Head of caudate nucleus (tissue), 42 donors: ENCODE results near the gene RNU1-2.
A peak's percentile ranks its signal among the peaks of the same experiment; 100 is the strongest.
"Not testable (repeated sequence)": the region's sequence is repeated elsewhere in the genome, so short reads cannot be mapped to it uniquely, and the experiment has no call there.

Source experiments
- DNase-seq, 42 donors: peaks; one replicate each; pipeline versions ENCODE4 v3.0.0 to v3.0.0-alpha.2; 2020 to 2021; ENCODE audit warnings: mixed read lengths in 7 of 42
- intact Hi-C: fragments of 100-400 bp; cut with DNase I; formaldehyde crosslinking; loops from one replicate; pipeline ENCODE4 v1.15.0; 2022

RNU1-2 gene

DNA sequence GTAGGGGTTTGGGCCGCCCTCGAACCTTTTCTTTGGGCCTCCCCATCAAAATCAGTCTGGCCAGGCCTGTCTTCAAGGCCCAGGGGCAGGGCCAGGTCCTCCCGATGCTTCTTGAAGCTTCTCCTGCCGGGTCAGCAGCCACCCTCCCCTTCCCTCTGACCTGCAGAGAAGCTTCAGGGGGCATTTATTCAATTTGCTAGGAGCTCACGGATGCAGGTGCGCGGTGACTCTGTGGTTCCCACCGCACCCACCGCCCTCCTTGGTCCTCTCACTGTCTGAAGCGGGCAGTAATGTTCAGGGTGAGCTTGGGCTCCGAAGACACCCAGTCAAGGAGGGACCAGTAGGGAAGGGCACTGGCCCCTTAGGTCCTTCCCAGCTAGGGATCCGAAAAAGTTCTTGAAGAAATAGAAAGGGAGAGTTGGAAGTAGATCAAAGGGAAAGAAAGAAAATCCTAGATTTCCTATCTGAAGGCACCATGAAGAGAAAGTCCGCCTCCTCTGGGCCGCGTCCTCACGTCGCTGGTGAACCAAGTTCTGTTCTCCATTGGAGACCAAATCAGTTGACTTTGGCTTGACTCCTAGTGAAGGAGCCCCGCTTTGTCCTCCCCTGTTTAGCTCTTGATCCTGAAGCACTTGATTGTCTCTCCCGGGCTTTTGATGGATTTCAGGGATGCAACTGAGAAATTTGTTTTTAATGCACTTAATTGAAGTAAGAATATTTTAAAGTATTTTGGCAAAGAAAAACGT is 8.7 kb upstream of the RNU1-2 start:
- no peak for DNase-seq

DNA sequence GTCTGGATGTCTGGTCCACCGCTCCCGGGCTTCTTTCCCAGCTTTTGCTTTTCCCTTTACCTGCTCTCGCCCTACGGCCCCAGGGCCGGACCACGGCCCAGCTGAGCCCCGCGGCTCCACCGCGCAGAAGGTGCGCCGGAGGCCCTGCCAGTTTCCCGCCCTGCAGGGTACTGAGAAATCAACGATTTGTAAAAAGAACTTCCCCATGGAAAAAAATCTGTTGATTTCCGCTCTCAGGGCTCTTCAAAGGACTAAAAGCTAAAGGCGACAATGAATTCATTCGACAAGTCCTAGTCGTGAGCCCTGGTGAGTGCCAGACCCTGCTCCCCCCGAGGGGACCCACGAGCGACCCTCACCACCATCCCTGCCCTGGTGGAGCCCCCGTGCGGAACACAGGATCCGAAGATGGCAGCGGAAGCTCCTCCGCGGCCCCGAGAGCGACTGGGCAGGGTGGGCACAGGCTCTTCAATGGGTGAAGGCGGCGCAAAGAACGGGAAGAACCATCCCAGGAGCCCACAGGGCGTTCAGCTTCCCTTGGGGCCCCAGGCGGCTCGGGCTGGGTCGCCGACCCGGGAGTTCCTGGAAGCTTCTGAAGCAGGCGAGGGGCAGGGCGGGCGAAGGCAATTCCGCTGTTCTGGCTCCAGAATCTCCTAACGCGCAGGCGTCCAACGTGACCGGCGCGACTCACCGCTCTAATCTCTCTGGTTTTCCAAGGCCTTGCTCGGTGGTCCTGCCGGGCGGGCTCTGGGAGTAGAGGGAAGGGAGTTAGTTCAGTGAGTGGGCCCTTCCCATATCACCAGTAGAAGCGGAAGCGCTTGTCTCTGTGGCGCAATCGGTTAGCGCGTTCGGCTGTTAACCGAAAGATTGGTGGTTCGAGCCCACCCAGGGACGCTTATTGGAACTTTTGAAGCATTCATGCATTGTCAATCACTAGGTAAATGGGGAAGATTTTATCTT is 6.6 kb upstream of the RNU1-2 start:
- peak; percentile 43 to 94 (median 80) for DNase-seq
- intact Hi-C loops: no loop called here

More for the DNA sequence above, 8.7 kb upstream of the RNU1-2 start:
- intact Hi-C loops: no loop called here

DNA sequence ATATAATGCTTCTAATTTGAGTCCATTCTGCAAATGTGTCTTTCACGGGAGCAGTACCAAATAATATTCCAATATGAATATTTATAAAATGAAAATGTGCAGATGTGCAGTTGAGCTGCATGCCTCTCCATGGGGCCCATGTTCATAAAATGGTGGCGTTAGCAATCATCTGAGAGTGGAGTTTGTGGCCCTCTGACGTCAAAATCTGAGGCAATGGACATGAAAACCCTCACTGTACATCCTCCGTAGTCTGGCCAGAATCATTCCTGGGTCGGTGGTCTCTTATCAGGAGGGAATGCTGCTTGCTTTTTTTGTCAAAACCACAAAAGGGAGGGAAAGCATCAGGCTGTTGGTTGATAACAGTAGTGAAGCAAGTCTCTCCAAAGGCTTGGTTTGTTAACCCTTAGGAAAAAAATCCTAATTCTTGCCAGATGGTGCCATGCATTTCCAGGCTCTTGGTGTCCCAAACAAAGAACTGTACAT is 5.2 kb upstream of the RNU1-2 start:
- intact Hi-C loops, DNase-seq: not testable (repeated sequence)

DNA sequence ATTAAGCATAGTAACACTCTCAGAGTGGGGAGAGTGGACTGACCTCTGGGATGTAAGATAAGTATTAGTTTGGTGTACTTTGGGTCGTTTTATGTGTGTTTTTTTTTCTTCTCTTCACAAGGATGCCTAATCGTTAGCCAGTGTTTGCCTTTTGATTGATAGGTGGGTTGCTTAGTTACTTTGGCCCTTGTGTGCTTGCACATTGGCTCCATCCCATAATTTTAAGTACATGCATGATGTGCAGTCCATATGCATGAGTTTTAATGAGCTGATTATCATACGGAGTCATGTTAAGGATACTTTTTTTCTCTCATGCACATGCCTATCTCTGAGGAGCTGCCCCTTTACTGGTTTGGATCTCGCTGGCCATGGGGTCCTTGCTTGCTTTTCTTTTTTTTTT is 4.7 kb upstream of the RNU1-2 start:
- DNase-seq, intact Hi-C loops: not testable (repeated sequence)

- DNase-seq, intact Hi-C loops: not testable (repeated sequence)
Measured at GRCh38 chr1:16892978-16893525, 2.7 kb upstream of the RNU1-2 start.

- intact Hi-C loops, DNase-seq: not testable (repeated sequence)
Measured at GRCh38 chr1:16893796-16894195, 2.0 kb upstream of the RNU1-2 start.

- intact Hi-C loops, DNase-seq: not testable (repeated sequence)
Measured at GRCh38 chr1:16894338-16894737, 1.4 kb upstream of the RNU1-2 start.

GRCh38 chr1:16895233-16895597 is 565 bp upstream of the RNU1-2 start:
- intact Hi-C loops: not testable (repeated sequence)
- DNase-seq: peak in 1 of 42 donors; percentile 34

- intact Hi-C loops: not testable (repeated sequence)
- DNase-seq: peak in 21 of 42 donors; percentile 19 to 67 (median 44)
Measured at GRCh38 chr1:16896316-16897055, 706 bp downstream of the RNU1-2 start.

DNA sequence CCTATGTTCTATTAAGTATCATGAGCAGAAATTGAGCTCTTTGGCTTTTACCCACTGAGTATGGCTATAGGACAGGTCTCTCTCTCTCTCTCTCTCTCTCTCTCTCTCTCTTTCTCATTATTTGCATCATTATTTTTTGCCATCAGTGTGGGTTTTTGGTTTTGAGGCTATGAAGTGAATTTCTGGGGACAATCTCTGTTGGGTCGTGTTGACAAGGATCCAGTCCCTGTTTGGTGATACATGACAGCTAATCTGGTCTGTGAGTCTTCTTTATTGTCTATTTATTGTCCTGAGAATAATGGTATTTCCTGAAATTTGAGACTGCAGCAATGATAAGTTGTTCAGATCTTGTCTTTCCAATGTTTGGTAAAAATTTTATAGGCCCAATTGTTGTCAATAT is 1.9 kb downstream of the RNU1-2 start:
- DNase-seq, intact Hi-C loops: not testable (repeated sequence)

GRCh38 chr1:16898298-16898697 is 2.5 kb downstream of the RNU1-2 start:
- DNase-seq, intact Hi-C loops: not testable (repeated sequence)

- intact Hi-C loops: not testable (repeated sequence)
Measured at GRCh38 chr1:16899020-16899419, 3.2 kb downstream of the RNU1-2 start.

DNA sequence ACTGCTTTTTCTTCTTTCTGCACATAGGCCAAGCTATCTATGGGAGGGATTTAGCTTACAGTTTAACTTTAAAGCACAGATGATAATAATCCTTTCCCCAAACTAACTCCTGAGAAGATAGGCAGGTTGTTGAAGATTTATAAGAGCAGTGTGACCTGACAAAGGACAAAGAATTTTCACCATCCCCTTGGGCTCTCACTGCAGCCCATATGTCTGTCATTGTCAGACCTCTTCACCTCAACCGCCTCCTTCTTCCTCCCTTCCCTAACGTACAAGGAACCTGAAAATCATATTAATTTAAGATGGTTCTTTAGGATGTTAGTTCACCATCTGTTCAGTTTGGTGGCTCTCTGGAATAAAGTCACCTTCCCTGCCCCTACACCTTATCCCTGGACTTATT is 5.0 kb downstream of the RNU1-2 start:
- intact Hi-C loops: no loop called here
- no peak for DNase-seq

More at GRCh38 chr1:16899020-16899419, 3.2 kb downstream of the RNU1-2 start:
- DNase-seq: peak in 3 of 42 donors; percentile 23 to 61 (median 35)

GRCh38 chr1:16901371-16901770 is 5.6 kb downstream of the RNU1-2 start:
- DNase-seq, intact Hi-C loops: not testable (repeated sequence)

DNA sequence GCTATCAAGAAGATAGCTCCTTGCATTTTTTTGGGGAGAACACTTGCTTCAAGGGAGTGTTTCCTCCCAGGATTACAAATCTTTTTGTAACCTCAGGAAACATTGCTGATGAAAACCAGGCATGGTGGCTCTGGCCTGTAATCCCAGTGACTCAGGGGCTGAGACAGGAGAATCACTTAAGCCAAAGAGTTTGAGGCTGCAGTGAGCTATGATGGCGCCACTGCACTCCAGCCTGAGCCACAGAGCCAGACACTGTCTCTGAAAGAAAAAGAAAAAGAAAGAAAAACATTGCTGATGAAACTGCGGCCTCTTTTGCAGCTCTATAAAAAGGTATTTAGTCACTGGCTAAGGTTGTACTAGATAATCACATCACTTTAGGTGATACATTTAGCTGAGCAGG is 7.3 kb downstream of the RNU1-2 start:
- intact Hi-C loops: no loop called here
- peak in 2 of 42 donors; percentile 12 to 45 for DNase-seq

- intact Hi-C loops: no loop called here
- DNase-seq: no peak
Measured at GRCh38 chr1:16903458-16903796, 7.6 kb downstream of the RNU1-2 start.

GRCh38 chr1:16904560-16905109 is 8.9 kb downstream of the RNU1-2 start:
- intact Hi-C loops: no loop called here
- peak; percentile 96 to 100 (median 100) for DNase-seq

DNA sequence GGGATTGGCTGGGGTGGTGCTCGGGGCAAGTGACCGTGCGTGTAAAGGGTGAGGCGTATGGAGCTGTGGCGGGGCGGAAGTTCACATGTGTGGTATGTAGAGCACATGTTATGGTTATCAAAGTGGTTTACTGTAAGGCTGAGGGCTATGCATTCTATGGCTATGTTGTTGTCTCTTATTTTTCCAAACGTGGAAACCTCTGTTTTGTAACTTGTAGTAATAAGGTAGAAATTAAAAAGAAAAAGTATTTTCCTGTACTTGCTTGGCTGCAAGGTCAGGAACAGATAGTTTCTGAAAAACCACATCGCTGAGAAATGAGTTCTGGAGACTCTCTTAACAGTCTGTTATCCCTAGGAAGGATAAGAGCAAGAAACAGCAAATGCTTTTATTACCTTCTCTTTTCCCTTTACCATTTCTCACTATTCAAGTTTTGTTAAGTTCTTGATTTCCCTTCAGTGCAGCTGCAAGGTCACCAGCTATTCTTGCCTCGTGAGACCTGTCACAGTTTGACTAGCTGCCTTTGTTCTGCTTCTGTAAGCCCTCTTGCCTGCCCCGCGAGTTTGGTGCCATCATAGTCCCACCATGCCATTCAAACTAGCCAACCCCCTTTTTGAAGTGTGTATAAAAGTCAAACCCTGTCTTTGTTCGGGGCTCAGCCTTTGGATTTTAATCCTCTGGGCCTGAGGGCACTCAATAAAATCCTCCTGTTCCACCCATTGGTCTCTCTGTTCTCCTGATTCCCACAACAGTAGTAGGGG is 9.5 kb downstream of the RNU1-2 start:
- intact Hi-C loops: no loop called here
- DNase-seq: peak in 6 of 42 donors; percentile 19 to 64 (median 53)
